ENCODE results near the gene FNIP2.

Gene FNIP2

DNA sequence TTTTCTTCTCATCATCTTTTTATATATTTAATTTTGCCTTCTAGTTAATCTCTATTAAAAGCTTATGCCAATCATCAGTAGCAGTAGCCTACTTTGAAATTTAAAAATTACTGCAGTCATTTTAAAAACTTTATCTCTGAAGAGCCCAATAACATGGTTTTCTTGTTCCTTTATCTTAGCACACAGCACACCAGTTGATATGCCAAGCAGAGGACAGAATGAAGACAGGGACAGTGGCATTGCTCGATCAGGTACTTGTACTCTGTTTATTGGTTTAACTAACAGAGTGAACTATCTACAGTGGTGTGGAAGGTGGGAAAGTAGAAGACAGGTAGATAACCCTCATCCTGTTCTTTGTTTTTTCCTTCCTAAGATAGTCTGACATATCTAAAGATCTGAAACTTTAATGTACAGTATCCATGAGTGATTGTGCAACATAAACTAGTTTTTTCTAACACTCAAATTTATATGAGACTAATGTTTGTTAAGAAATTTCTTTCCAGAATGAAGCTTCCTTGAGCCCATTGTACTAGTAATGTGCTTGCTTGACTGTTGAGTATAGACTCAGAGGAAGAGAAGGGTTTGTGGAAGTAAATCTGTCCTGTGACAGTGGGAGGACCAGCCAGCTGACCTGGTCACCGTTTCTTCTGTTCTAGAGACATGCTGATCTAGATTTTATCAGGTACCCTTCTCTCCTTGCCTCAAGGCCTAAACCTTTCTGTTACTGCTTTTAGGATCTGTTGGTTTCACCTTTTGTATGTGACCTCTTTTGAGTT is 66.6 kb downstream of the FNIP2 start:
- H3K4me3 Mint-ChIP-seq = no peak overlapping the region
- H3K9me3 Mint-ChIP-seq = no peaks in the 10 kb centered on the region
- no peaks in the 10 kb centered on the region for H3K27me3 Mint-ChIP-seq (ENCODE audit: low read depth)
- H3K27ac Mint-ChIP-seq = no peak overlapping the region
- H3K36me3 Mint-ChIP-seq (ENCODE audit: low read depth) = peaks cover 35% of the 10 kb centered on the region
- no peak for DNase-seq (ENCODE audit: low spot score)
- peaks cover 12% of the 10 kb centered on the region for H3K4me1 Mint-ChIP-seq (ENCODE audit: low read depth)

DNA sequence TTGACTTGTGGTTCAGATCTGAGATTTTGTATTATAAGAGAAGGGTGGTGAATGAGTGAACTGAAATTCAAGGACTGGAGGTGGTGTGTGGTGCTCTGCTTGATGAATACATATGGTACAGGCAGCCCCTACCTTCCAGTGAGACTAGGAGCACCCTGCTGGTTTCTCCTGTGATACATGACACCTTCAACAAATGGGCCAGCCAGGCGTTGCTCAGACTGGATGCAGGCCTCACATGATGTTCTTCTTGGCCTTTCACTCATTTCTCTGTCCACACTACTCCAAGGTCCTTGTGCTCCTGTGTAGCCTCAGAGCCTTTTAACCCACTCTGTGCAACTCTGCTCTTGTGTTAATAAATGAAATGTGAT is 67.2 kb downstream of the FNIP2 start:
- H3K27me3 Mint-ChIP-seq (ENCODE audit: low read depth) = no peaks in the 10 kb centered on the region
- no peak overlapping the region for H3K27ac Mint-ChIP-seq
- no peak overlapping the region for H3K4me3 Mint-ChIP-seq
- H3K9me3 Mint-ChIP-seq = no peaks in the 10 kb centered on the region
- H3K36me3 Mint-ChIP-seq (ENCODE audit: low read depth) = peaks cover 31% of the 10 kb centered on the region
- DNase-seq (ENCODE audit: low spot score) = no peak
- H3K4me1 Mint-ChIP-seq (ENCODE audit: low read depth) = peaks cover 11% of the 10 kb centered on the region

DNA sequence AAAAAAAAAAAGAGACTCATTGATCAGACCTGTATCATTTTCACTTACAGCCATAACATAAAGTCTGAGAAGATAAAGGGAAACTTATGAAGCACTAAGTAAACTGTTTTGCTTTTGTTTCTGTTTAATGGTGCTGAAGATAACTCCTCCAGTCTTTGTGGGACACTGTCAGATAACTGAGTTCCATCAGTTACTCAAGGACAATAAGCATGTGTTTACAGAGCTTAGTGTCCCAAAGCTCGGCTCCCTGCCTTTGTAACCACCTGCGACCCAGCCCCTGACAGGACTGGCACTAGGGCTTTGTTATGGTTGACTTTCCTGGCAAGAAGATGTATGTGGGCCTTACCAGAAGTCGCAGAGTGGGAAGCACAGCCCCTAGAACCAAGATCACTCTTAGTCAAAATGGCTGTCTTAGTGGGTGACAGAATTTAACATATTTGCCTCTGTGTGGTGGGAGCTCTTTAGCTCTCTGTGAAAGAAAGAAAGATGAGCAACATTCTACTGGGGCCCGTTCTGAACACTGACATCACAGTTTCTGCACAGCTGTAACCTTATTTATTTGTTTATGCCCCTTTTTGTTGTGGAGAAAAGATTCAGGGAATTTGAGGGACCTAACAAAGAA is 68.1 kb downstream of the FNIP2 start:
- Mint-ChIP-seq H3K36me3 (ENCODE audit: low read depth) (peaks cover 38% of the 10 kb centered on the region), H3K27me3 (ENCODE audit: low read depth) (no peaks in the 10 kb centered on the region), H3K27ac (no peak overlapping the region), H3K4me3 (no peak overlapping the region), H3K4me1 (ENCODE audit: low read depth) (peaks cover 13% of the 10 kb centered on the region), H3K9me3 (no peaks in the 10 kb centered on the region)
- no peak for DNase-seq (ENCODE audit: low spot score)

DNA sequence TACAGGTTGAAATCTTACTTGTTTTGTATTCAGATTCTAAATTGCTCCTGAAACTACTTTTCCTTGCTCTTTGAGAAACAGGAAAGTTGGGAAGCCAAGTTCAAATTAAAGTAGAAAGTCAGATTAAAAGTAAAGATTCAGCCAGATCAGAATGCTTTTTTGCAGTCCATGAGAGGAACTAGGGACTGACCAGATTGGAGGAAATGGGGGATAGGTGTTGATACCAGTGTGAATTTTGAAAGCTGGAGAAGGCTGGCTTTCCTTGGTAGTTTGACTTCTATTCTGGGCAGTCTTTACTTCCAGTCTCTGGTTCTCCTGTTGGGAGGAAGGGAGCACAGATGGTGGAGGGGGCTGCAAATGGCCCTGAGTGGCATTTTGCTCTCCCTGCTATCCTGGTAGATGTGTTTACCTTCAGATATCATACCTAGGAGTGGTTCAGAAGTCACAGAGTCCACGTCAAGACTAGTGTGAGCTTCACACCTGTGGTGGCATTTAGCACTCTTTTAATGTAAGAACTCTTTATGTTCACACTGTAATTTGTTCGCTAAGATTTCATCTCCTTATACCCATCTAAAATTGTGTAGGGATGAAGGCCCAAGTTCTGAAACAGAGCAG is 68.8 kb downstream of the FNIP2 start:
- H3K36me3 Mint-ChIP-seq (ENCODE audit: low read depth) = peaks cover 39% of the 10 kb centered on the region
- H3K4me3 Mint-ChIP-seq = no peak overlapping the region
- DNase-seq (ENCODE audit: low spot score) = no peak
- no peaks in the 10 kb centered on the region for H3K9me3 Mint-ChIP-seq
- H3K4me1 Mint-ChIP-seq (ENCODE audit: low read depth) = peaks cover 13% of the 10 kb centered on the region
- no peak overlapping the region for H3K27ac Mint-ChIP-seq
- H3K27me3 Mint-ChIP-seq (ENCODE audit: low read depth) = no peaks in the 10 kb centered on the region

DNA sequence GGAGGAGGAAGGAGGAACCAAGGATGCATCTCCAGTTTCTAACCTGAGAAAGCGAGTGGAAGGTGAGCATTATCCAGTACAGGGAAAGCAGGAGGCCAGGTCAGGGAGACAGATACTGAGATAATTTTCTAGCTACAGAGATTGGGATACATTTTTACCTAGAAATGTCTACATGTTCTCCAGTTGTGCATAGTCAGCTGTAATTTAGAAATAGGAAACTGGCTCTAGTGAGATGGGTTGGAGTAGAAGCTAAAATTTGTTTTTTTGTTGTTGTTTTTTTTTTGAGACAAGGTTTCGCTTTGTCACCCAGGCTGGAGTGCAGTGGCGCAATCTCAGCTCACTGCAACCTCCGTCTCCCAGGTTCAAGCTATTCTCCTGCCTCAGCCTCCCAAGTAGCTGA is 71.3 kb downstream of the FNIP2 start:
- no peak overlapping the region for H3K27ac Mint-ChIP-seq
- peaks cover 27% of the 10 kb centered on the region for H3K36me3 Mint-ChIP-seq (ENCODE audit: low read depth)
- DNase-seq (ENCODE audit: low spot score) = no peak
- peaks cover 11% of the 10 kb centered on the region for H3K4me1 Mint-ChIP-seq (ENCODE audit: low read depth)
- H3K9me3 Mint-ChIP-seq = no peaks in the 10 kb centered on the region
- no peaks in the 10 kb centered on the region for H3K27me3 Mint-ChIP-seq (ENCODE audit: low read depth)
- H3K4me3 Mint-ChIP-seq = no peak overlapping the region

DNA sequence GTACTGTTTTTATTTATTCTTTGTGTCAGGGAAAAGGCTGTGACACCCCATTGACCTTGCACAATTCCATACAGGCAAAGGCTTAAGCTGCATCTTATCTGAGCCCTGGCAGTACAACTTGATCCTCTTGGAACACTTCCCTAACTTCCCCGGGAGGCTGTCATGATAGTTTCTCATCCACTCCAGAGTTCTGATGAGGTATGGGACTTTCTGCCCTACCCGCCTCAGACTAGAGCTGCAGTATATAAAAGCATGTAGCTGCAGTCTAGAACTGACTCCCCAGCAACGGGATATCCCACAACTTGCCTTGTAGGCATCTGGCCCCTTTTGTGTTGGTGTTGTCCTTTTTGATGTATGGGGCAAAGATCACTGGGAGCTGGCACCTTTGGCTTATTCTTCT is 72.7 kb downstream of the FNIP2 start:
- Mint-ChIP-seq H3K4me1 (ENCODE audit: low read depth) (peaks cover 5% of the 10 kb centered on the region), H3K9me3 (no peaks in the 10 kb centered on the region), H3K4me3 (no peak overlapping the region), H3K27ac (no peak overlapping the region), H3K27me3 (ENCODE audit: low read depth) (no peaks in the 10 kb centered on the region), H3K36me3 (ENCODE audit: low read depth) (peaks cover 20% of the 10 kb centered on the region)
- no peak for DNase-seq (ENCODE audit: low spot score)

DNA sequence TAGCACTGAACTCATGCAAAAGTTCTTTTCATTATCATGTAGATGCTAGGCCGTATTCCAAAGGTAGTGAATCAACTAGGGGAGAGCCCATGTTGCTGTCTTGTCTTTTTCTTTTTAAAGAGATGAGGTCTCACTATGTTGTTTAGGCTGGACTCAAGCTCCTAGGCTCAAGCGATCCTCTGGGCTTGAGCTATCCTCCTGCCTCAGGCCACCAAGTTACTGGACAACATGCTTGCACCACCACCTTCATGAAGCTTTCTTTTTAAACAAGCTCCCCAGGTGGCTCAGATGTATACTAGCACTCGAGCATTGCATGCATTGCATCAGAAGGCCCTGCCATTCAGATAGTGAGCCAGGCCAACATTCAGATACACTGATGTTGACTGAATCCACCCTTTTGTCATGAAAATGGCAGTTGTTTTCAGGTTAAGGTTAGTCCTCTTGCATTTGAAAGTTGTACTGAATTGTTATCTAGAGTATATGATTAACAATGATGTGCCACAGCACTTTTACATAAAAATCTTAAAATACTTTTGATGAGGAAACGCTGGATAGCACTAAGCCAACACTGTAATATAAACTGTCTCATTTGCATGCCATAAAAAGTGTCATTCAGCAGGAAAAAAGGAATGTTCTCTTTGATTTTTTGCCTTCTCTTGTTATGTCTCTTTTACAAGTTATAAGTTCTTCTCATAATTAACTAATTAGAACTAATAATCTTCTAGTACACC is 76.7 kb downstream of the FNIP2 start:
- no peaks in the 10 kb centered on the region for H3K27me3 Mint-ChIP-seq (ENCODE audit: low read depth)
- no peak overlapping the region for H3K4me3 Mint-ChIP-seq
- H3K4me1 Mint-ChIP-seq (ENCODE audit: low read depth) = peaks cover 9% of the 10 kb centered on the region
- peaks cover 12% of the 10 kb centered on the region for H3K36me3 Mint-ChIP-seq (ENCODE audit: low read depth)
- H3K27ac Mint-ChIP-seq = no peak overlapping the region
- DNase-seq (ENCODE audit: low spot score) = no peak
- no peaks in the 10 kb centered on the region for H3K9me3 Mint-ChIP-seq

DNA sequence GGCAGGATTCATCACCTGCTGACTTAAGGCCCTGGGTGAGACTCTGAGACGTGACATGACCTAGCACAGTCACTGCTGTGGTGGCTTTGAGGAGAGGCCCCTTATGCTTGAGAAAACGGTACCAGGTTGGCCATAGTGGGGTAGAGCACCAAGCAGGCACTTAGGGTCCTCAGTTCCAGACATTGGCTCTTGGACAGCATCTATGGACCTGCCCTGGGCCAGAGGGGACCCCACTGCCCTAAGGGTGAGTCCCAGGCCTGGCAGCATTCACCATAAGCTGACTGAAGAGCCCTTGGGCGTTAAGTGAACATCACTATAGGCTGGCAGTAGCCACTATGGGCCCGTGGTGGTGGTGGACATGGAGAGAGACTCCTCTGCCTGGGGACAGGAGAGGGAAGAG is 78.7 kb downstream of the FNIP2 start:
- peaks cover 2% of the 10 kb centered on the region for H3K36me3 Mint-ChIP-seq (ENCODE audit: low read depth)
- no peaks in the 10 kb centered on the region for H3K9me3 Mint-ChIP-seq
- no peaks in the 10 kb centered on the region for H3K27me3 Mint-ChIP-seq (ENCODE audit: low read depth)
- H3K4me3 Mint-ChIP-seq = no peak overlapping the region
- no peak for DNase-seq (ENCODE audit: low spot score)
- no peak overlapping the region for H3K27ac Mint-ChIP-seq
- H3K4me1 Mint-ChIP-seq (ENCODE audit: low read depth) = peaks cover 9% of the 10 kb centered on the region

DNA sequence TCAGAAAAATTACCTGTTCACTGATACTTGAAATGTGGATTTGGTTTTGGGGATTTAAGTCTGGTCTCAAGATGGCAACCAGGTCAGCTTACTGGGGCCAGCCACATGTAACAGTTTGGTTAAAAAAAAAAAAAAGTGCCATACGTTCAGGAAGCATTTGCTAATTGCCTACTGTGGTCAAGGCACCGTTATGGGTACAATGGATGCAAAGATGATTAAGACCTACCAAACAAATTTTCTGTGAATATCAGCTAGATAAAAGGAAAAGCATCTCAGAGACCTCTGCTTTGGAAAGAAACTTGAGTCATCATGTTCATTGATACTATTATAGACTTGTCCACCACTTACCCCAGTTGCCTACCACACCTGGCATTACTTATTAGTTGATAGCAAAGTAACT is 80.9 kb downstream of the FNIP2 start:
- Mint-ChIP-seq H3K27ac (no peak overlapping the region), H3K4me3 (no peak overlapping the region), H3K36me3 (ENCODE audit: low read depth) (no peaks in the 10 kb centered on the region), H3K9me3 (no peaks in the 10 kb centered on the region), H3K27me3 (ENCODE audit: low read depth) (no peaks in the 10 kb centered on the region), H3K4me1 (ENCODE audit: low read depth) (peaks cover 9% of the 10 kb centered on the region)
- DNase-seq (ENCODE audit: low spot score) = no peak

DNA sequence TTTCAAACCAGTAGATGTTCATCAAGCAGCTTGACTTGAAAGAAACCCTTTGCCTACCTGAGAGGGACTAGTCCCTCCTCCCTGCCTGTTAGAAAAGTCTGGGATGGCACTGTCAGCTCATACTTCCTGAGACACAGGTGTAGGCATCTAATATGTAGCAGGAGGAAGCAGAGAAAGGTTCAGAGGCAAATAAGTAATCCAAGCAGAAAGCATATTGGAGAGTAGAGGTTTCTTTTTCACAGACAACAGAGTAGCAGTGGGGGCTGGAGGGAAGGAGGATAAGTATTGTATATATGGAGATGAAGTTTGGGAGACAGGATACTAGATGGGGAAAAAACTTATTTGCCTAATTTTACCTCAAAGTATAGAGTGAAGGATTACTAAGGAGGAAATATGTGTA is 81.5 kb downstream of the FNIP2 start:
- Mint-ChIP-seq H3K27ac (no peak overlapping the region), H3K36me3 (ENCODE audit: low read depth) (no peaks in the 10 kb centered on the region)

DNA sequence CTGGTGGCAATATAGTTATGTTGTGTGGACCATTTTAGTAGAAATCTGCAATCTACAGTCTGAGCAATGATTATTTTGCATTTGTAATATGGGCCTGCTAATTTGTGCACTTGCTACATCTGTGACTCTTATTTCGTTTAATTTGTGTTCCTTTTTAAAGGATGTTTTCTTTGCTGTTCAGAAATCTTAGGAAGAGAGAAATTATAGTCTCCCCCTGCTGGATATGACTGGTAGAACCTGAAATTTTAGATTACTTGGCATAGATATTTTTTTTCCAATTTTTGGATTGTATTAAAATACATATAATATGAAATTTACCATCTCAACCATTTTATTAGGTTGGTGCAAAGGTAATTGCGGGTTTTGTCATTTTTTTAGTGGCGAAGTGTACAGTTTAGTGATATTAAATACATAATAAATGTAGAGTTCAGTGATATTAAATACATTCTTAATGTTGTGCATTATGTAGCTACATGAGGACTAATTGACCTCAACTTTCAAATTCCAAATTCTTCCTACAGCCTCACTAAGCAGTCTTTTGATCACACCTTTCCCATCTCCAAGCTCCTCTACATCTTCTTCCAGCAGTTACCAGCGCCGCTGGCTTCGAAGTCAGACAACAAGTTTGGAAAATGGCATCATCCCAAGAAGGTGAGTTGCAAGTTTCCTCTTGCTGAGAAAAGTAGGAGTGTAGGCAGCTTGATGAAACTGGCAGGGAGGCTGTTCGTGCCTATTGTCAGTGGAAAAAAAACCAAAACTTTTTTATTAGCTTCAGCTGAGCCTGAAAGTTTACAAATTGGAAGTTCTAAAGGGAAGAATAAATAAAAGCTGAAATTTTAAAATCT is 82.2 kb downstream of the FNIP2 start:
- no peak for DNase-seq (ENCODE audit: low spot score)
- H3K36me3 Mint-ChIP-seq (ENCODE audit: low read depth) = no peaks in the 10 kb centered on the region
- no peak overlapping the region for H3K4me3 Mint-ChIP-seq
- no peaks in the 10 kb centered on the region for H3K9me3 Mint-ChIP-seq
- no peaks in the 10 kb centered on the region for H3K27me3 Mint-ChIP-seq (ENCODE audit: low read depth)
- peaks cover 7% of the 10 kb centered on the region for H3K4me1 Mint-ChIP-seq (ENCODE audit: low read depth)
- no peak overlapping the region for H3K27ac Mint-ChIP-seq

More for the DNA sequence above, 81.5 kb downstream of the FNIP2 start:
- Mint-ChIP-seq H3K4me3 (no peak overlapping the region), H3K4me1 (ENCODE audit: low read depth) (peaks cover 7% of the 10 kb centered on the region), H3K27me3 (ENCODE audit: low read depth) (no peaks in the 10 kb centered on the region), H3K9me3 (no peaks in the 10 kb centered on the region)
- no peak for DNase-seq (ENCODE audit: low spot score)

DNA sequence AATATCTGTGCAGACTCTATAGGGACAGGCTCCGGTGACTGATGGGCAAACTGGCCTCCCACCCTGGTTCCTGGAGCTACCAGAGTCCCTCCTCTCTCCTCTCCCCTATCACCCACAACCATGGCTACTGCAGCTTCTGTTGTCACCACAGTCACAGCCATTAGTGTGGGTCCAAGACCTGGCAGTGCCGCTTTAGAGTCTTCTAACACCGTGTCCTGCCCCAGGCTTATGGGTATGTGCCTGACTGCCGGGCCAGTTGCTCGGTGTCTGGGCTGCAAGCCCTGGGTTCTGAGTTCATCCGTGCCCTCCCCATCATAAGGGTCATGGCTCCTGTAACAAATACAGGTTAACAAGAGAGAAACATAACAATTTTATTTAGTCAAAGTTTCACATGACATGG is 85.4 kb downstream of the FNIP2 start:
- Mint-ChIP-seq H3K9me3 (no peaks in the 10 kb centered on the region), H3K4me3 (no peak overlapping the region), H3K27me3 (ENCODE audit: low read depth) (no peaks in the 10 kb centered on the region), H3K27ac (no peak overlapping the region), H3K36me3 (ENCODE audit: low read depth) (no peaks in the 10 kb centered on the region), H3K4me1 (ENCODE audit: low read depth) (peaks cover 8% of the 10 kb centered on the region)
- DNase-seq (ENCODE audit: low spot score) = no peak

DNA sequence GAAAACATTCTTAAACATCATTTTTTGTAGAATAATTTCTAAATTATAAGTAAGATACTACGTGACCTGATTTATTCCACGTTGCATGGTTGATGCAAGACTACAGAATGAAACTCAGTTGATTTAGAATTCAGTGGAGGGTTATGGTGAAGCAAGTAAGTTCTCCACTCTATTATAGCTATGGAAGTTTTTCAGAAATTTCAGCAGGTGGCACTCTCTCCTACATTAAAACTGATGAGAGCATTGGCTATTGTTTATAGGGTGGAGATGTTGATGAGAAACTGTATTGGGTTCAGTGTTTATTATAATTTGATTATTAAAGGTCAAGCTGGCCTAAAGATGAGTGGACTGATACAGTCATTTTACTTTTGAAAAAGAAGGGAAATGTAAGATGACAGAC is 88.0 kb downstream of the FNIP2 start:
- Mint-ChIP-seq H3K4me3 (no peak overlapping the region), H3K9me3 (no peaks in the 10 kb centered on the region), H3K4me1 (ENCODE audit: low read depth) (peaks cover 9% of the 10 kb centered on the region), H3K27me3 (ENCODE audit: low read depth) (no peaks in the 10 kb centered on the region), H3K27ac (no peak overlapping the region), H3K36me3 (ENCODE audit: low read depth) (peaks cover 14% of the 10 kb centered on the region)
- no peak for DNase-seq (ENCODE audit: low spot score)
